AML-193 (cell line): Measurements from ENCODE around the gene MATK.

Experiments used
- DNase-seq, 2 experiments: peaks; one replicate each; lab custom pipeline; 2025; lab: John Stamatoyannopoulos, UW

The MATK gene

GRCh38 chr19:3785938-3786824, at the start of gene MATK:
Gene MATK (minus strand): TSS chr19:3786381. CDS start chr19:3785135, 1,246 bp downstream.
- DNase-seq, result peak; percentile 60 to 65

GRCh38 chr19:3835055-3835435, 48.9 kb upstream of the MATK start:
- no peak for DNase-seq

GRCh38 chr19:3834349-3835054, 48.3 kb upstream of the MATK start:
- DNase-seq, result no peak

GRCh38 chr19:3833578-3834348, 47.6 kb upstream of the MATK start:
- no peak for DNase-seq

- DNase-seq, result no peak
Observed at GRCh38 chr19:3832001-3832400, 45.8 kb upstream of the MATK start.

GRCh38 chr19:3831601-3832000, 45.4 kb upstream of the MATK start:
- no peak for DNase-seq

GRCh38 chr19:3830621-3831589, 44.7 kb upstream of the MATK start:
- DNase-seq, result no peak

GRCh38 chr19:3827306-3827705, 41.1 kb upstream of the MATK start:
- DNase-seq, result no peak

- DNase-seq, result no peak
Observed at GRCh38 chr19:3826163-3826562, 40.0 kb upstream of the MATK start.

GRCh38 chr19:3825286-3825956, 39.2 kb upstream of the MATK start:
- no peak for DNase-seq

- no peak for DNase-seq
Observed at GRCh38 chr19:3823350-3823713, 37.2 kb upstream of the MATK start.

GRCh38 chr19:3822683-3823349, 36.6 kb upstream of the MATK start:
- DNase-seq, result no peak

- DNase-seq, result peak; percentile 59 to 76
Observed at GRCh38 chr19:3821857-3822364, 35.7 kb upstream of the MATK start.

- DNase-seq, result no peak
Observed at GRCh38 chr19:3821156-3821555, 35.0 kb upstream of the MATK start.

- no peak for DNase-seq
Observed at GRCh38 chr19:3819989-3820388, 33.8 kb upstream of the MATK start.

- no peak for DNase-seq
Observed at GRCh38 chr19:3818918-3819317, 32.7 kb upstream of the MATK start.

- DNase-seq, result no peak
Observed at GRCh38 chr19:3818466-3818865, 32.3 kb upstream of the MATK start.

GRCh38 chr19:3817761-3818160, 31.6 kb upstream of the MATK start:
- DNase-seq, result no peak

GRCh38 chr19:3816566-3817218, 30.5 kb upstream of the MATK start:
- no peak for DNase-seq
